Measurements from ENCODE around the gene LUC7L.

GRCh38 chr16:166375-167121 is 62.7 kb downstream of the LUC7L start:
- TF ChIP-seq CTCF (IDR thresholded peaks at IDR 0.05) = no peak
- no peak for TF ChIP-seq EP300 (IDR thresholded peaks at IDR 0.05)
- no peak for TF ChIP-seq POLR2A (IDR thresholded peaks at IDR 0.05)
- no peak for TF ChIP-seq POLR2AphosphoS5 (IDR thresholded peaks at IDR 0.05)

Data from upper lobe of left lung (tissue), 4 donors.